C4-2B (cell line): ENCODE results near the gene SNX22.

Experiments used
- ZFX ChIP-seq: fragments of 450-650 bp; IDR thresholded peaks from 2 replicates; pipeline ENCODE4 v1.6.1; 2017
- TF ChIP-seq, protein P1 (sequence below): fragments of 450-650 bp; conservative IDR thresholded peaks from 2 replicates; pipeline ENCODE4 v1.5.1; 2017; ENCODE audit warnings: mild to moderate bottlenecking

DNA sequence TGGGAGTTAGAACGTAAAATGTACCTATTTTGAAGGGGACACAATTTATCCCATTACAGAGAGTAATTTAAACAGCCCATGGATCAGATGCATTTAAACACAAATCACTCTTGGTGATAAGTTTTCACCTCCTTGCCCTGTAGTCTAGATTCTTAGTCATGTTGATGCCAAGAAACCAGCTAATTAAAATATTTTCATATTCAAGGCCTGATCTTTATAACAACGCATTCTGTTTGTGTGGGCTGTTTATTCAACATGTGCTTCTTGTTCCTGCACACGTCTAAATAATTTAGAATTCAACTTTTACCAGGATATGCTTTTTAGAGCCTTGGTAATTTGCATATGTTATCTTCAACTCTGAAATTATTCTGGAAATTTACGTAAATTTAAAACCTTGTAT lies 29.9 kb upstream of the SNX22 start:
- TF ChIP-seq, protein P1, sequence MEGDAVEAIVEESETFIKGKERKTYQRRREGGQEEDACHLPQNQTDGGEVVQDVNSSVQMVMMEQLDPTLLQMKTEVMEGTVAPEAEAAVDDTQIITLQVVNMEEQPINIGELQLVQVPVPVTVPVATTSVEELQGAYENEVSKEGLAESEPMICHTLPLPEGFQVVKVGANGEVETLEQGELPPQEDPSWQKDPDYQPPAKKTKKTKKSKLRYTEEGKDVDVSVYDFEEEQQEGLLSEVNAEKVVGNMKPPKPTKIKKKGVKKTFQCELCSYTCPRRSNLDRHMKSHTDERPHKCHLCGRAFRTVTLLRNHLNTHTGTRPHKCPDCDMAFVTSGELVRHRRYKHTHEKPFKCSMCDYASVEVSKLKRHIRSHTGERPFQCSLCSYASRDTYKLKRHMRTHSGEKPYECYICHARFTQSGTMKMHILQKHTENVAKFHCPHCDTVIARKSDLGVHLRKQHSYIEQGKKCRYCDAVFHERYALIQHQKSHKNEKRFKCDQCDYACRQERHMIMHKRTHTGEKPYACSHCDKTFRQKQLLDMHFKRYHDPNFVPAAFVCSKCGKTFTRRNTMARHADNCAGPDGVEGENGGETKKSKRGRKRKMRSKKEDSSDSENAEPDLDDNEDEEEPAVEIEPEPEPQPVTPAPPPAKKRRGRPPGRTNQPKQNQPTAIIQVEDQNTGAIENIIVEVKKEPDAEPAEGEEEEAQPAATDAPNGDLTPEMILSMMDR = no peak
- no peak for TF ChIP-seq ZFX
